Progenitor cell of endocrine pancreas (in vitro differentiated cells): ENCODE results near the gene SPG11. TPM values are rescaled to one million over a fixed set of nuclear protein-coding genes. Genes with fewer than 3 reads are reported as not detected.

Experiments used
- DNase-seq: peaks from one replicate; pipeline ENCODE4 v3.0.0; 2021; ENCODE audit warnings: low spot score; ENCODE audit not compliant: unreplicated experiment
- H3K27ac Mint-ChIP-seq: 2 replicates; pipeline ENCODE4 v1.8.0; 2021; ENCODE audit warnings: mild to moderate bottlenecking, moderate library complexity, mixed read lengths
- H3K27me3 Mint-ChIP-seq: 2 replicates; pipeline ENCODE4 v1.8.0; 2021; ENCODE audit warnings: mixed read lengths
- H3K36me3 Mint-ChIP-seq: 2 replicates; pipeline ENCODE4 v1.8.0; 2022; ENCODE audit warnings: mixed read lengths; ENCODE audit not compliant: insufficient read depth
- H3K4me1 Mint-ChIP-seq: 2 replicates; pipeline ENCODE4 v1.8.0; 2021; ENCODE audit warnings: low read depth, mixed read lengths
- H3K4me3 Mint-ChIP-seq: 2 replicates; pipeline ENCODE4 v1.8.0; 2021; ENCODE audit warnings: low read depth, mild to moderate bottlenecking, moderate library complexity, mixed read lengths
- H3K9me3 Mint-ChIP-seq: 2 replicates; pipeline ENCODE4 v1.8.0; 2021; ENCODE audit warnings: low read depth, mixed read lengths
- CTCF ChIP-seq: fragments of 200-600 bp; sonication (generic); IDR thresholded peaks from one replicate; pipeline ENCODE4 v1.5.0; 2021; ENCODE audit warnings: antibody characterized with exemption, mild to moderate bottlenecking; ENCODE audit not compliant: unreplicated experiment
- total RNA-seq: library from RNA; stranded (reverse); gene quantifications from 2 replicates; pipeline ENCODE4 v1.2.1, GENCODE V29; 2021

SPG11 gene
- total RNA-seq, 1 donor from 2014 or later = 96.4 TPM

GRCh38 chr15:44668921-44669320 is 5.5 kb upstream of the SPG11 start:
- DNase-seq = no peak
- Mint-ChIP-seq H3K27me3 (peaks cover 11% of the 10 kb centered on the region), H3K4me1 (peaks cover under 1% of the 10 kb centered on the region), H3K9me3 (no peaks in the 10 kb centered on the region), H3K4me3 (no peak overlapping the region), H3K36me3 (no peaks in the 10 kb centered on the region), H3K27ac (no peak overlapping the region)
- TF ChIP-seq CTCF = no peak

- TF ChIP-seq CTCF = no peak
- DNase-seq = no peak
- Mint-ChIP-seq H3K9me3 (no peaks in the 10 kb centered on the region), H3K27me3 (peaks cover 11% of the 10 kb centered on the region), H3K27ac (no peak overlapping the region), H3K4me1 (peaks cover 4% of the 10 kb centered on the region), H3K4me3 (no peak overlapping the region), H3K36me3 (no peaks in the 10 kb centered on the region)
Measured at GRCh38 chr15:44667039-44667360, 3.5 kb upstream of the SPG11 start.

GRCh38 chr15:44666210-44667038 is 3.0 kb upstream of the SPG11 start:
- Mint-ChIP-seq H3K36me3 (no peaks in the 10 kb centered on the region), H3K4me3 (no peak overlapping the region), H3K9me3 (no peaks in the 10 kb centered on the region), H3K27ac (no peak overlapping the region), H3K4me1 (peaks cover 6% of the 10 kb centered on the region), H3K27me3 (peaks cover 11% of the 10 kb centered on the region)
- no peak for TF ChIP-seq CTCF
- no peak for DNase-seq

- peaks cover 5% of the 10 kb centered on the region for H3K36me3 Mint-ChIP-seq
- peak overlapping the region; percentile 96 for H3K4me3 Mint-ChIP-seq
- peak; percentile 45 for DNase-seq
- peaks cover 6% of the 10 kb centered on the region for H3K27me3 Mint-ChIP-seq
- H3K27ac Mint-ChIP-seq = peak overlapping the region; percentile 98
- no peaks in the 10 kb centered on the region for H3K9me3 Mint-ChIP-seq
- TF ChIP-seq CTCF = no peak
- H3K4me1 Mint-ChIP-seq = peaks cover 8% of the 10 kb centered on the region
Measured at GRCh38 chr15:44662478-44663409, 718 bp downstream of the SPG11 start.

GRCh38 chr15:44661576-44661975 is 1.9 kb downstream of the SPG11 start:
- Mint-ChIP-seq H3K27ac (no peak overlapping the region), H3K4me1 (peaks cover 8% of the 10 kb centered on the region), H3K27me3 (no peaks in the 10 kb centered on the region), H3K36me3 (peaks cover 5% of the 10 kb centered on the region), H3K4me3 (no peak overlapping the region), H3K9me3 (no peaks in the 10 kb centered on the region)
- no peak for TF ChIP-seq CTCF
- DNase-seq = no peak
